H1 (cell line): Measurements from ENCODE around the gene OS9. TPM values are rescaled to one million over a fixed set of nuclear protein-coding genes. Genes with fewer than 3 reads are reported as not detected.

ENCODE experiments used
- GTF2F1 ChIP-seq: IDR thresholded peaks from 2 replicates; pipeline ENCODE4 v1.6.1; 2012; ENCODE audit warnings: low read depth, low read length, improper control_type of control experiment, borderline replicate concordance
- polyA plus RNA-seq, 7 experiments: library from polyadenylated mRNA; depleted of rRNA in 3 of 7; stranded (reverse) in 5 of 7; unstranded in 2 of 7; fragments of >200 nt in 5 of 7; fragments of 200-250 nt in 2 of 7; gene quantifications; 1 replicate in 5 of 7; 2 replicates in 1 of 7; 4 replicates in 1 of 7; pipeline versions ENCODE4 v1.2.1 to v1.2.3, GENCODE V29; 2011 to 2013; ENCODE audit warnings: missing spikeins in 2 of 7, mixed read lengths in 2 of 7
- total RNA-seq: library from RNA; stranded (reverse); fragmentation: NEBNext Ultra II Directional; extraction: Animal tissue kit (Norgen Biotek cat#: 25700); gene quantifications from 2 replicates; pipeline ENCODE4 v1.2.1, GENCODE V29; 2021

The OS9 gene
- total and polyA plus RNA-seq, 2 of the 8 experiments (the other 6 are each of a cell fraction or from before 2014, with no cell fraction given): 71.0 to 108 TPM

- TF ChIP-seq GTF2F1: no peak
- TF ChIP-seq, all 59 proteins: peak for 0
Measured at GRCh38 chr12:57757771-57758170, 63.8 kb downstream of the OS9 start (continued).
